Activated CD8-positive, alpha-beta T cell treated with anti-CD3 and anti-CD28 coated beads for 36 hours (primary cell): ENCODE data around the gene PRDM10. TPM values are rescaled to one million over a fixed set of nuclear protein-coding genes. Genes with fewer than 3 reads are reported as not detected.
A peak's percentile ranks its signal among the peaks of the same experiment; 100 is the strongest.

Experiments
- ATAC-seq: fragments of 200-7000 bp; cut with Tn5 transposase; one replicate; pipeline ENCODE4 v1.10.0; 2021; ENCODE audit warnings: mild to moderate bottlenecking, moderate library complexity
- CTCF ChIA-PET: fragments of 350-600 bp; sonication (Branson Sonifier 250); formaldehyde crosslinking; loops from one replicate; lab custom pipeline; 2021; ENCODE audit warnings: antibody characterized with exemption; lab: Charles Lee
- POLR2A ChIA-PET: fragments of 350-600 bp; sonication (Branson Sonifier 250); formaldehyde crosslinking; loops from one replicate; lab custom pipeline; 2021; ENCODE audit warnings: antibody characterized with exemption; lab: Charles Lee
- DNase-seq: peaks from one replicate; pipeline ENCODE4 v3.0.0-alpha.2; 2020
- H3K27ac Mint-ChIP-seq: one replicate; pipeline ENCODE4 v1.8.0; 2021; ENCODE audit warnings: mild to moderate bottlenecking, mixed read lengths
- H3K27me3 Mint-ChIP-seq: one replicate; pipeline ENCODE4 v1.8.0; 2021; ENCODE audit warnings: mixed read lengths
- H3K36me3 Mint-ChIP-seq: one replicate; pipeline ENCODE4 v1.8.0; 2021; ENCODE audit warnings: low read depth, mixed read lengths
- H3K4me1 Mint-ChIP-seq: one replicate; pipeline ENCODE4 v1.8.0; 2021; ENCODE audit warnings: low read depth, mixed read lengths
- H3K4me3 Mint-ChIP-seq: one replicate; pipeline ENCODE4 v1.8.0; 2021; ENCODE audit warnings: mild to moderate bottlenecking, moderate library complexity, mixed read lengths
- H3K9me3 Mint-ChIP-seq: one replicate; pipeline ENCODE4 v1.8.0; 2021; ENCODE audit warnings: mixed read lengths
- intact Hi-C: fragments of 100-400 bp; cut with micrococcal nuclease; formaldehyde crosslinking; loops from one replicate; pipeline ENCODE4 v1.10.0; 2022
- total RNA-seq, 2 experiments: library from RNA; stranded (reverse); gene quantifications; one replicate each; pipeline ENCODE4 v1.2.3, GENCODE V29; 2021
- TF ChIP-seq, protein P1 (sequence below): fragments of 200-600 bp; IDR thresholded peaks from one replicate; pipeline ENCODE4 v1.8.0; 2022; ENCODE audit warnings: antibody characterized with exemption, mild to moderate bottlenecking

The PRDM10 gene
- total RNA-seq, 2 experiments from 2014 or later, result 15.6 to 18.8 TPM

GRCh38 chr11:129910360-129910759, 92.3 kb downstream of the PRDM10 start:
- H3K27ac Mint-ChIP-seq, result no peak overlapping the region
- ATAC-seq (no peak), DNase-seq (no peak)
- H3K27me3 Mint-ChIP-seq, result no peaks in the 10 kb centered on the region
- intact Hi-C loops, result no loop called here
- peaks cover 25% of the 10 kb centered on the region for H3K36me3 Mint-ChIP-seq
- ChIA-PET CTCF (interaction anchor here (1.0 to 1.1 kb wide), 2 partner anchors 9 to 302 kb away, joined by 3 read pairs; no protein-coding TSS in a partner anchor), POLR2A (interaction anchor here (0.6 kb wide), 1 partner anchor 17 kb away, joined by 3 read pairs; no protein-coding TSS in a partner anchor)
- TF ChIP-seq, protein P1, sequence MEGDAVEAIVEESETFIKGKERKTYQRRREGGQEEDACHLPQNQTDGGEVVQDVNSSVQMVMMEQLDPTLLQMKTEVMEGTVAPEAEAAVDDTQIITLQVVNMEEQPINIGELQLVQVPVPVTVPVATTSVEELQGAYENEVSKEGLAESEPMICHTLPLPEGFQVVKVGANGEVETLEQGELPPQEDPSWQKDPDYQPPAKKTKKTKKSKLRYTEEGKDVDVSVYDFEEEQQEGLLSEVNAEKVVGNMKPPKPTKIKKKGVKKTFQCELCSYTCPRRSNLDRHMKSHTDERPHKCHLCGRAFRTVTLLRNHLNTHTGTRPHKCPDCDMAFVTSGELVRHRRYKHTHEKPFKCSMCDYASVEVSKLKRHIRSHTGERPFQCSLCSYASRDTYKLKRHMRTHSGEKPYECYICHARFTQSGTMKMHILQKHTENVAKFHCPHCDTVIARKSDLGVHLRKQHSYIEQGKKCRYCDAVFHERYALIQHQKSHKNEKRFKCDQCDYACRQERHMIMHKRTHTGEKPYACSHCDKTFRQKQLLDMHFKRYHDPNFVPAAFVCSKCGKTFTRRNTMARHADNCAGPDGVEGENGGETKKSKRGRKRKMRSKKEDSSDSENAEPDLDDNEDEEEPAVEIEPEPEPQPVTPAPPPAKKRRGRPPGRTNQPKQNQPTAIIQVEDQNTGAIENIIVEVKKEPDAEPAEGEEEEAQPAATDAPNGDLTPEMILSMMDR, result no peak
- no peak overlapping the region for H3K4me3 Mint-ChIP-seq
- H3K4me1 Mint-ChIP-seq, result peaks cover 5% of the 10 kb centered on the region
- no peaks in the 10 kb centered on the region for H3K9me3 Mint-ChIP-seq

GRCh38 chr11:129905402-129905801, 97.2 kb downstream of the PRDM10 start:
- no peak for DNase-seq
- intact Hi-C loops, result no loop called here
- Mint-ChIP-seq H3K27ac (no peak overlapping the region), H3K27me3 (no peaks in the 10 kb centered on the region), H3K4me3 (no peak overlapping the region), H3K4me1 (no peaks in the 10 kb centered on the region), H3K36me3 (peaks cover 23% of the 10 kb centered on the region), H3K9me3 (no peaks in the 10 kb centered on the region)
- TF ChIP-seq, protein P1, result no peak
- CTCF ChIA-PET, result no interaction called here
- POLR2A ChIA-PET, result no interaction called here
- no peak for ATAC-seq

GRCh38 chr11:129896062-129896461, 106.6 kb downstream of the PRDM10 start:
- peak overlapping the region; percentile 84 for H3K4me3 Mint-ChIP-seq
- CTCF ChIA-PET, result interaction anchor here (2.5 kb wide), 1 partner anchor 236 kb away, joined by 7 read pairs; no protein-coding TSS in a partner anchor
- ATAC-seq, result no peak
- H3K4me1 Mint-ChIP-seq, result peaks cover 30% of the 10 kb centered on the region
- H3K27ac Mint-ChIP-seq, result peak overlapping the region; percentile 58
- DNase-seq, result no peak
- TF ChIP-seq, protein P1, result no peak
- intact Hi-C loops, result no loop called here
- peaks cover 25% of the 10 kb centered on the region for H3K36me3 Mint-ChIP-seq
- H3K27me3 Mint-ChIP-seq, result no peaks in the 10 kb centered on the region
- POLR2A ChIA-PET, result interaction anchor here (0.7 to 1.0 kb wide), 2 partner anchors 17 to 81 kb away, joined by 3 to 4 read pairs; no protein-coding TSS in a partner anchor
- no peaks in the 10 kb centered on the region for H3K9me3 Mint-ChIP-seq

DNA sequence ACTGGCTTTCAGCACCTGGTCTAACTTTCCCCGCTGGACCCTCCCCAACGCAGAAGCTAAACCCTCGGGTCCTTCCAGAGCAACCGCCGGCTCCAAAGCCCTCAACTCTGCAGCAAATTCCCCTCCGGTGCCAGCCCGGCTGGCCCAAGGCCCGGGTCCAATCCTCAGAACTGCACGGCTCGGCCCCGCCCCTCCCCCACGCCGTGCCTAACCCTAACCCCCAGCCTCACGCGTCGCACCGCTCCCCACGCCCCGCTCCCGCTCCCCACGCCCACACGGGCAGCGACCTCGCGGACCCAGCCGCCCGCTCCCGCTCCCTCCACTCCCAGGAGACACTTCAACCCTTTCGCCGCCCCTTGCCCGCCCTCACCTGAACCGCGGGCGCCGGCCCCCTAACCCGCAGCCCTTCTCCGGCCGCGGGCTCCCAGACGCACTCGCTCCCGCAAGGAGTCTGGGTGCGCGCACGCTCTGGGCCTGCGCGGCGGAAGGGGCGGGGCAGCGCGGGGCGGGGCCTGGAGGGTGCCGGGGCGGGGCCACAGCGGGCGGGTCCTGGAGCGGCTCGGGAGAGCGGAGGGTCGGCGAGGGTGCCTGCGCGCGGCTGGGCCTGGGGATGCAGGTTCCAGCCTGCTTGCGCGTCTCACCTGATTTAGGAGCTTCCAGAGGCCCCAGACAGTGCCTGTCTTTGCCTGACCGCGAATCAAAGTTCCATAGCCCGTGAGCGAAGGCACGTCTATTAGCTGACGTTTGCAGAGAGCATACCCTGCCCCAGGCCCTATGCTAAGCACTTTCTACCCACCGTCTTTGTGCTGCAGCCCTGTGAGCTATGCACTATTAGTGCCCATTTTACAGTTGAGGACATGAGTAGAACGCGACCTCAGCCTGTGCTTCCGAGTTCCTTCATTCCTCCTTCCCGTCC, 107.3 kb downstream of the PRDM10 start, which contains the start of gene NFRKB:
NFRKB (minus strand) TSS at position 453 of the 916 bp plus-strand sequence. CDS start 2,729 bp downstream, outside the sequence.
- intact Hi-C loops, result no loop called here
- Mint-ChIP-seq H3K4me3 (peak within 1 kb of the TSS; percentile 84), H3K27me3 (no peaks in the 10 kb centered on the region), H3K9me3 (no peaks in the 10 kb centered on the region), H3K4me1 (peaks cover 30% of the 10 kb centered on the region), H3K27ac (peak within 1 kb of the TSS; percentile 83), H3K36me3 (peaks cover 26% of the 10 kb centered on the region)
- DNase-seq (peak; percentile 88), ATAC-seq (peak; percentile 99)
- TF ChIP-seq, protein P1, result no peak
- ChIA-PET CTCF (interaction anchor here (1.1 to 2.5 kb wide), 3 partner anchors 14 to 237 kb away, joined by 4 to 7 read pairs (median 7); no protein-coding TSS in a partner anchor), POLR2A (interaction anchor here (0.7 to 1.0 kb wide), 4 partner anchors 16 to 80 kb away, joined by 3 to 4 read pairs (median 3); no protein-coding TSS in a partner anchor)
